ENCODE measurements around the gene PRCC. TPM values are rescaled to one million over a fixed set of nuclear protein-coding genes. Genes with fewer than 3 reads are reported as not detected.
A peak's percentile ranks its signal among the peaks of the same experiment; 100 is the strongest.

The PRCC gene
- total RNA-seq, 4 donors from 2014 or later, result 21.2 to 43.6 (median 38.7) TPM

GRCh38 chr1:156795787-156796186 lies 28.5 kb downstream of the PRCC start:
- WGBS, result 46% methylated on average over 7 of the region's 7 CpGs
- TF ChIP-seq POLR2AphosphoS5 (IDR thresholded peaks at IDR 0.05), result no peak
- no peak for TF ChIP-seq CTCF (IDR thresholded peaks at IDR 0.05)
- no peak for TF ChIP-seq POLR2A (IDR thresholded peaks at IDR 0.05; ENCODE audit: low read depth)
- no peak for TF ChIP-seq EP300 (IDR thresholded peaks at IDR 0.05)
- no peaks in the 10 kb centered on the region for H3K9me3 ChIP-seq
- peaks cover 0 to under 1% (median 0%) of the 10 kb centered on the region in 4 donors for H3K4me1 ChIP-seq
- H3K27me3 ChIP-seq, result no peaks in the 10 kb centered on the region
- H3K36me3 ChIP-seq, result peaks cover 67 to 100% (median 99%) of the 10 kb centered on the region in 4 donors
- H3K27ac ChIP-seq (replicated peaks in 1 of 4), result no peak overlapping the region
- intact Hi-C loops (cut with DNase I), result no loop called here
- no peak for DNase-seq (ENCODE audit: extremely low spot score)
- no peak overlapping the region for H3K4me3 ChIP-seq

GRCh38 chr1:156796340-156797097 lies 29.2 kb downstream of the PRCC start:
- no peak for TF ChIP-seq CTCF (IDR thresholded peaks at IDR 0.05)
- TF ChIP-seq POLR2AphosphoS5 (IDR thresholded peaks at IDR 0.05), result no peak
- no peak for TF ChIP-seq EP300 (IDR thresholded peaks at IDR 0.05)
- TF ChIP-seq POLR2A (IDR thresholded peaks at IDR 0.05; ENCODE audit: low read depth), result no peak
- Histone ChIP-seq H3K9me3 (no peaks in the 10 kb centered on the region), H3K27me3 (no peaks in the 10 kb centered on the region), H3K4me3 (no peak overlapping the region), H3K27ac (replicated peaks in 1 of 4) (no peak overlapping the region), H3K36me3 (peaks cover 70 to 100% (median 98%) of the 10 kb centered on the region in 4 donors), H3K4me1 (peaks cover 0 to 8% (median 3%) of the 10 kb centered on the region in 4 donors)
- WGBS, result 87% methylated on average over 8 of the region's 8 CpGs
- intact Hi-C loops (cut with DNase I), result no loop called here
- DNase-seq (ENCODE audit: extremely low spot score), result no peak

GRCh38 chr1:156797212-156797871 lies 30.0 kb downstream of the PRCC start:
- Histone ChIP-seq H3K27ac (replicated peaks in 1 of 4) (no peak overlapping the region), H3K27me3 (no peaks in the 10 kb centered on the region), H3K4me1 (peaks cover 0 to 12% (median 5%) of the 10 kb centered on the region in 4 donors), H3K9me3 (no peaks in the 10 kb centered on the region), H3K4me3 (no peak overlapping the region), H3K36me3 (peaks cover 62 to 97% (median 95%) of the 10 kb centered on the region in 4 donors)
- TF ChIP-seq CTCF (IDR thresholded peaks at IDR 0.05) (peak; percentile 55 to 76 (median 62)), EP300 (IDR thresholded peaks at IDR 0.05) (no peak), POLR2AphosphoS5 (IDR thresholded peaks at IDR 0.05) (no peak), POLR2A (IDR thresholded peaks at IDR 0.05; ENCODE audit: low read depth) (no peak)
- 30% methylated on average over 4 of the region's 4 CpGs for WGBS
- intact Hi-C loops (cut with DNase I), result no loop called here
- DNase-seq (ENCODE audit: extremely low spot score), result no peak

GRCh38 chr1:156801409-156802121 lies 34.2 kb downstream of the PRCC start:
- no peak for DNase-seq (ENCODE audit: extremely low spot score)
- H3K27me3 ChIP-seq, result no peaks in the 10 kb centered on the region
- no peaks in the 10 kb centered on the region for H3K9me3 ChIP-seq
- H3K36me3 ChIP-seq, result peaks cover 27 to 57% (median 53%) of the 10 kb centered on the region in 4 donors
- WGBS, result 69% methylated on average over 7 of the region's 7 CpGs
- H3K4me1 ChIP-seq, result peaks cover 21 to 37% (median 27%) of the 10 kb centered on the region in 4 donors
- TF ChIP-seq POLR2A (IDR thresholded peaks at IDR 0.05; ENCODE audit: low read depth) (no peak), EP300 (IDR thresholded peaks at IDR 0.05) (no peak), POLR2AphosphoS5 (IDR thresholded peaks at IDR 0.05) (no peak), CTCF (IDR thresholded peaks at IDR 0.05) (no peak)
- intact Hi-C loops (cut with DNase I), result no loop called here
- no peak overlapping the region for H3K4me3 ChIP-seq
- no peak overlapping the region for H3K27ac ChIP-seq (replicated peaks in 1 of 4)

All from esophagus muscularis mucosa (tissue), 4 donors.